IMR-90 (cell line): ENCODE measurements around the gene PP2D1. TPM values are rescaled to one million over a fixed set of nuclear protein-coding genes. Genes with fewer than 3 reads are reported as not detected.

Experiments used
- ATAC-seq: fragments of 200-7000 bp; cut with Tn5 transposase; 2 replicates; pipeline ENCODE4 v1.9.1; 2020; ENCODE audit warnings: low read depth, mild to moderate bottlenecking, moderate library complexity
- BruUV-seq: library from RNA; stranded (reverse); fragments of 400-500 nt; replicated peaks from 2 replicates; lab custom pipeline; 2021; lab: Mats Ljungman, UMichigan
- CTCF ChIA-PET: fragments of 300-600 bp; formaldehyde crosslinking; extraction: SDS; loops from one replicate; lab custom pipeline; 2021; ENCODE audit warnings: antibody characterized with exemption; lab: Yijun Ruan, JAX
- POLR2A ChIA-PET: fragments of 300-600 bp; sonication (Branson Sonifier 250); formaldehyde crosslinking; loops from one replicate; lab custom pipeline; 2022; ENCODE audit warnings: antibody characterized with exemption; ENCODE audit not compliant: unreplicated experiment; lab: Charles Lee
- DNase-seq: peaks from one replicate; pipeline ENCODE4 v3.0.0; 2013
- H2AFZ ChIP-seq: replicated peaks from 2 replicates; pipeline ENCODE3; 2013; ENCODE audit warnings: low read length, mild to moderate bottlenecking; ENCODE audit not compliant: poor library complexity
- H2AK5ac ChIP-seq: 2 replicates; pipeline ENCODE4 v1.6.1; 2013; ENCODE audit warnings: low read depth, low read length, inconsistent platforms
- H2AK9ac ChIP-seq: replicated peaks from 2 replicates; pipeline ENCODE3; 2013; ENCODE audit warnings: mild to moderate bottlenecking, low read depth, low read length, moderate library complexity; ENCODE audit not compliant: poor library complexity
- H2BK120ac ChIP-seq: 2 replicates; pipeline ENCODE4 v1.6.1; 2013; ENCODE audit warnings: low read depth, low read length, inconsistent platforms
- H2BK15ac ChIP-seq: 3 replicates; pipeline ENCODE4 v1.6.1; 2013; ENCODE audit warnings: low read depth, low read length, inconsistent platforms
- H2BK20ac ChIP-seq: 2 replicates; pipeline ENCODE4 v1.6.1; 2013; ENCODE audit warnings: low read depth, mild to moderate bottlenecking, inconsistent platforms, low read length, moderate library complexity
- H2BK5ac ChIP-seq: 2 replicates; pipeline ENCODE4 v1.6.1; 2013; ENCODE audit warnings: mild to moderate bottlenecking, low read depth, low read length, inconsistent platforms; ENCODE audit not compliant: poor library complexity, severe bottlenecking
- H3K14ac ChIP-seq: replicated peaks from 2 replicates; pipeline ENCODE4 v1.6.1; 2013; ENCODE audit warnings: low read depth, low read length, inconsistent platforms
- H3K18ac ChIP-seq: 2 replicates; pipeline ENCODE4 v1.6.1; 2013; ENCODE audit warnings: low read depth, low read length, control low read depth
- H3K23ac ChIP-seq: 2 replicates; pipeline ENCODE4 v1.6.1; 2013; ENCODE audit warnings: low read depth, low read length, inconsistent platforms
- H3K27ac ChIP-seq: 2 replicates; pipeline ENCODE4 v1.5.1; 2013; ENCODE audit warnings: mild to moderate bottlenecking, control low read depth, low read length; ENCODE audit not compliant: insufficient read depth
- H3K27me3 ChIP-seq: 2 replicates; pipeline ENCODE4 v1.6.1; 2013; ENCODE audit warnings: low read length; ENCODE audit not compliant: control insufficient read depth, insufficient read depth
- H3K36me3 ChIP-seq: 2 replicates; pipeline ENCODE4 v1.6.1; 2013; ENCODE audit warnings: low read length, mixed read lengths; ENCODE audit not compliant: control insufficient read depth, insufficient read depth
- H3K4ac ChIP-seq: 2 replicates; pipeline ENCODE4 v1.6.1; 2013; ENCODE audit warnings: low read depth, low read length, inconsistent platforms
- H3K4me1 ChIP-seq: 2 replicates; pipeline ENCODE4 v1.6.1; 2013; ENCODE audit warnings: low read length, mixed read lengths; ENCODE audit not compliant: control insufficient read depth, insufficient read depth
- H3K4me2 ChIP-seq: 2 replicates; pipeline ENCODE4 v1.6.1; 2013; ENCODE audit warnings: low read depth, mild to moderate bottlenecking, control low read depth, low read length, moderate library complexity
- H3K4me3 ChIP-seq: 2 replicates; pipeline ENCODE4 v1.5.1; 2013; ENCODE audit warnings: low read depth, mild to moderate bottlenecking, control low read depth, low read length, moderate library complexity; ENCODE audit not compliant: insufficient read depth
- H3K56ac ChIP-seq: 2 replicates; pipeline ENCODE4 v1.6.1; 2013; ENCODE audit warnings: low read length, inconsistent platforms; ENCODE audit not compliant: insufficient read depth; ENCODE audit errors: extremely low read depth
- H3K79me1 ChIP-seq, 2 experiments: 2 replicates each; pipeline ENCODE4 v1.6.1; 2013; ENCODE audit warnings: low read length in 2 of 2, inconsistent platforms in 1 of 2, low read depth in 1 of 2
- H3K9ac ChIP-seq: 2 replicates; pipeline ENCODE4 v1.6.1; 2013; ENCODE audit warnings: low read depth, low read length, control low read depth
- H3K9me1 ChIP-seq: 2 replicates; pipeline ENCODE4 v1.6.1; 2013; ENCODE audit warnings: low read length, inconsistent platforms; ENCODE audit not compliant: insufficient read depth
- H3K9me3 ChIP-seq: 2 replicates; pipeline ENCODE4 v1.6.1; 2013; ENCODE audit warnings: low read length; ENCODE audit not compliant: control insufficient read depth, insufficient read depth
- H4K20me1 ChIP-seq: 2 replicates; pipeline ENCODE4 v1.6.1; 2013; ENCODE audit warnings: low read length, inconsistent platforms; ENCODE audit not compliant: insufficient read depth
- H4K5ac ChIP-seq: 2 replicates; pipeline ENCODE4 v1.6.1; 2013; ENCODE audit warnings: mild to moderate bottlenecking, low read depth, low read length, control low read depth
- H4K8ac ChIP-seq, 2 experiments: 2 replicates each; pipeline ENCODE4 v1.6.1; 2013; ENCODE audit warnings: low read depth in 2 of 2, low read length in 2 of 2, control low read depth in 1 of 2, inconsistent platforms in 1 of 2
- H4K91ac ChIP-seq: 2 replicates; pipeline ENCODE4 v1.6.1; 2013; ENCODE audit warnings: low read depth, low read length, inconsistent platforms; ENCODE audit not compliant: insufficient read depth
- CHD1 ChIP-seq: IDR thresholded peaks from 2 replicates; pipeline ENCODE4 v1.6.1; 2012; ENCODE audit warnings: low read depth, low read length, improper control_type of control experiment
- FOS ChIP-seq: fragments of 150-350 bp; IDR thresholded peaks from 2 replicates; pipeline ENCODE4 v1.6.1; 2016; ENCODE audit warnings: low read depth, low read length
- MXI1 ChIP-seq: IDR thresholded peaks from 2 replicates; pipeline ENCODE4 v1.6.1; 2012; ENCODE audit warnings: low read depth, mild to moderate bottlenecking, low read length, moderate library complexity, borderline replicate concordance
- NFE2L2 ChIP-seq: fragments of 150-350 bp; IDR thresholded peaks from 2 replicates; pipeline ENCODE4 v1.6.1; 2016; ENCODE audit warnings: low read depth, mild to moderate bottlenecking, low read length
- RAD21 ChIP-seq: IDR thresholded peaks from 2 replicates; pipeline ENCODE4 v1.6.1; 2012; ENCODE audit warnings: low read length, improper control_type of control experiment
- RCOR1 ChIP-seq: IDR thresholded peaks from 2 replicates; pipeline ENCODE4 v1.6.1; 2012; ENCODE audit warnings: mild to moderate bottlenecking, low read length, improper control_type of control experiment; ENCODE audit not compliant: insufficient replicate concordance
- WGBS, 2 experiments: methylation state at CpG; one replicate each; pipeline versions ENCODE4 v1.1.5 to v1.1.7; 2013; ENCODE audit warnings: missing lambda C conversion rate in 2 of 2; ENCODE audit not compliant: insufficient read length in 1 of 2; ENCODE audit errors: extremely low coverage in 2 of 2; 5-methylcytosine and 5-hydroxymethylcytosine counted together
- dilution Hi-C: fragments of 300-500 bp; cut with HindIII; formaldehyde crosslinking; loops from one replicate; pipeline ENCODE4 v1.14.3; 2018; ENCODE audit warnings: low sequenced_read_pairs; ENCODE audit not compliant: unreplicated experiment
- in situ Hi-C: fragments of 300-500 bp; cut with MboI; formaldehyde crosslinking; loops from 3 replicates; pipeline ENCODE4 v1.14.3; 2019; ENCODE audit warnings: low sequenced_read_pairs, inconsistent platforms, mixed read lengths
- intact Hi-C: fragments of 100-400 bp; cut with micrococcal nuclease; formaldehyde crosslinking; loops from 2 replicates; pipeline ENCODE4 v1.10.0; 2022
- polyA plus RNA-seq, 3 experiments: library from polyadenylated mRNA; depleted of rRNA; stranded (reverse); fragments of >200 nt; gene quantifications; 2 replicates each; pipeline ENCODE4 v1.2.3, GENCODE V29; 2012; ENCODE audit warnings: low replicate concordance in 1 of 3
- total RNA-seq: library from RNA; depleted of rRNA; stranded (reverse); fragments of >200 nt; gene quantifications from 2 replicates; pipeline ENCODE4 v1.2.3, GENCODE V29; 2012
- TF ChIP-seq, protein P1 (sequence below): fragments of 150-350 bp; IDR thresholded peaks from 2 replicates; pipeline ENCODE4 v1.6.1; 2016; ENCODE audit warnings: low read depth, mild to moderate bottlenecking, low read length, moderate library complexity, borderline replicate concordance
- TF ChIP-seq, protein P2 (sequence below): fragments of 150-350 bp; IDR thresholded peaks from 2 replicates; pipeline ENCODE4 v1.6.1; 2017; ENCODE audit warnings: mild to moderate bottlenecking, antibody characterized with exemption, low read length, low read depth

Gene PP2D1
- total and polyA plus RNA-seq, 2 of the 4 experiments (the other 2 are of a cell fraction): not detected

DNA sequence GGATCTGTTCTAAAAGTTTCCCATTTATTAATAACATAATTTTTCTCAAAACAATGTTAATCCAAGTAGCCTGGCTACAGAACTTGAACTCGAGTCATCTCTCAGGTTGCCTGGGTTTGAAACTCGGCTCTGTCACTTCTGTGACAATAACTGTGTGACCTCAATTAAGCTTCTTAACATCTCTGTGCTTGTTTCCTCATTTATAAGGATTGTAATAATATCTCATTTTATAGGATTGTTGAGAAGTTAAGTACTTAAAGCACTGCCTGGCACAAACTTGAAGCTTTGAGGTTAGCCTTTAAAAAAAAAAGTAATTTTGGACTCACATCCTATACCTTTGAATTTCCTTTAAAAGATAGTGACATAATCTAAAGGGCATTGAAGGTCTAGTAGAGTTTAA is 61.7 kb downstream of the PP2D1 start:
- Histone ChIP-seq H3K14ac (no peak overlapping the region), H4K5ac (no peak overlapping the region), H2AK5ac (no peak overlapping the region), H3K23ac (no peak overlapping the region), H3K9me3 (no peaks in the 10 kb centered on the region), H3K4me3 (no peak overlapping the region), H3K4me2 (no peak overlapping the region), H2BK20ac (no peak overlapping the region), H2AFZ (no peak overlapping the region), H3K27me3 (no peaks in the 10 kb centered on the region), H3K18ac (no peak overlapping the region), H3K4ac (no peak overlapping the region), H2BK15ac (no peak overlapping the region), H4K20me1 (peaks cover 47% of the 10 kb centered on the region), H3K27ac (no peak overlapping the region), H3K9me1 (no peaks in the 10 kb centered on the region; the same call in 1 of the 2 replicates), H2BK120ac (no peak overlapping the region), H3K9ac (no peak overlapping the region), H3K56ac (no peak overlapping the region), H3K79me1 (peaks cover 5 to 25% of the 10 kb centered on the region in 2 experiments; a peak in 3 of 4 replicates), H3K4me1 (peaks cover 6% of the 10 kb centered on the region; the same call in 1 of the 2 replicates), H2BK5ac (no peak overlapping the region), H3K36me3 (peaks cover 23% of the 10 kb centered on the region), H4K91ac (no peak overlapping the region), H4K8ac (no peak overlapping the region), H2AK9ac (no peak overlapping the region)
- ATAC-seq: no peak
- BruUV-seq: no TSS peak
- in situ Hi-C loops (no loop called here), intact Hi-C loops (no loop called here), dilution Hi-C loops (no loop called here)
- DNase-seq: no peak
- ChIA-PET POLR2A (no interaction called here), CTCF (no interaction called here)
- TF ChIP-seq, protein P1, sequence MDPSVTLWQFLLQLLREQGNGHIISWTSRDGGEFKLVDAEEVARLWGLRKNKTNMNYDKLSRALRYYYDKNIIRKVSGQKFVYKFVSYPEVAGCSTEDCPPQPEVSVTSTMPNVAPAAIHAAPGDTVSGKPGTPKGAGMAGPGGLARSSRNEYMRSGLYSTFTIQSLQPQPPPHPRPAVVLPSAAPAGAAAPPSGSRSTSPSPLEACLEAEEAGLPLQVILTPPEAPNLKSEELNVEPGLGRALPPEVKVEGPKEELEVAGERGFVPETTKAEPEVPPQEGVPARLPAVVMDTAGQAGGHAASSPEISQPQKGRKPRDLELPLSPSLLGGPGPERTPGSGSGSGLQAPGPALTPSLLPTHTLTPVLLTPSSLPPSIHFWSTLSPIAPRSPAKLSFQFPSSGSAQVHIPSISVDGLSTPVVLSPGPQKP: no peak
- TF ChIP-seq FOS (no peak), MXI1 (no peak), RAD21 (no peak), NFE2L2 (no peak), CHD1 (no peak), RCOR1 (no peak)
- TF ChIP-seq, protein P2, sequence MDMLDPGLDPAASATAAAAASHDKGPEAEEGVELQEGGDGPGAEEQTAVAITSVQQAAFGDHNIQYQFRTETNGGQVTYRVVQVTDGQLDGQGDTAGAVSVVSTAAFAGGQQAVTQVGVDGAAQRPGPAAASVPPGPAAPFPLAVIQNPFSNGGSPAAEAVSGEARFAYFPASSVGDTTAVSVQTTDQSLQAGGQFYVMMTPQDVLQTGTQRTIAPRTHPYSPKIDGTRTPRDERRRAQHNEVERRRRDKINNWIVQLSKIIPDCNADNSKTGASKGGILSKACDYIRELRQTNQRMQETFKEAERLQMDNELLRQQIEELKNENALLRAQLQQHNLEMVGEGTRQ: no peak
- 100% methylated on average over 1 of the region's 2 CpGs; no CpG with 5 or more reads in 1 of the 2 experiments for WGBS, 2 experiments
